ENCODE data around the gene WDR44. TPM values are rescaled to one million over a fixed set of nuclear protein-coding genes. Genes with fewer than 3 reads are reported as not detected.

WDR44 gene
- total RNA-seq, 1 donor from 2014 or later, result 31.1 TPM

DNA sequence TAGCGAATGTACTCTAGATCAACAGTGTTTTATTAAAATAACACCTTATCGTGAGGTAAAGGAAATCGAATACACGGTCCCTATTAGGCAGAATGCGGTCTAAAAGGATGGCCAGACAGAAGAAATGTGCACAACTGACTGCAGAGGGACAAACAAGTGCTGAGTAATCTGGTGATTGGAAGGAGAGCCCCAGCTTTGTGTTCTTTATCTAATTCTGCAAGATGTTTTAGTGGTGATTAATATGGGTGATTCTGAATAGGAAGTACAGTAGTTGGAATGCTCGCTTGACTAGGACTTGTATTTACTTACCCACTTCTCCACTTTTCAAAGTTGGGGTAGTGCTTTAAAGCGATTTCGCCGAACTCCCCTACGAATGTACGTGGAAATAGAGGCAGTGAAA is 1.2 kb downstream of the WDR44 start:
- no peak for DNase-seq (ENCODE audit: extremely low spot score, unreplicated experiment)

DNA sequence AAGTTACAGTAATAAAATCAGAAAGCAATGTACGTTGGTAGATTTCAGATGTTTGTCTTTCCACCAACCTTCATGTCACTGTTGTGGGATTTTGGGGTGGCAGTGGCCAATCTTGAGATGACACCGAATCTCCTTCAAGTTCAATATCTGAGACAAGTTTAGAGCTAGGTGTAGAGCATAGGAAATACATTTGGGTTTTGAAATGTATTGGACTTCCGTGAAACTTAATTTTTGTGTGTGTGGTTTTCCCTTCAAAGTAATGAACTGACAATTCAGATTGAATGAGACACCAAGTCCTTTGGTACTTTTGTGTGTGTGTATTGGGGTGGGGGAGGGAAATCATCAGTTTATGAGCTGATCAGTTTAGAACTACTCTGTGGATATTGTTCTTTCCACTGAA is 1.8 kb downstream of the WDR44 start:
- H3K27ac Mint-ChIP-seq (ENCODE audit: unreplicated experiment), result peak overlapping the region; percentile 100
- no peaks in the 10 kb centered on the region for H3K27me3 Mint-ChIP-seq (ENCODE audit: unreplicated experiment)
- TF ChIP-seq, protein P1, sequence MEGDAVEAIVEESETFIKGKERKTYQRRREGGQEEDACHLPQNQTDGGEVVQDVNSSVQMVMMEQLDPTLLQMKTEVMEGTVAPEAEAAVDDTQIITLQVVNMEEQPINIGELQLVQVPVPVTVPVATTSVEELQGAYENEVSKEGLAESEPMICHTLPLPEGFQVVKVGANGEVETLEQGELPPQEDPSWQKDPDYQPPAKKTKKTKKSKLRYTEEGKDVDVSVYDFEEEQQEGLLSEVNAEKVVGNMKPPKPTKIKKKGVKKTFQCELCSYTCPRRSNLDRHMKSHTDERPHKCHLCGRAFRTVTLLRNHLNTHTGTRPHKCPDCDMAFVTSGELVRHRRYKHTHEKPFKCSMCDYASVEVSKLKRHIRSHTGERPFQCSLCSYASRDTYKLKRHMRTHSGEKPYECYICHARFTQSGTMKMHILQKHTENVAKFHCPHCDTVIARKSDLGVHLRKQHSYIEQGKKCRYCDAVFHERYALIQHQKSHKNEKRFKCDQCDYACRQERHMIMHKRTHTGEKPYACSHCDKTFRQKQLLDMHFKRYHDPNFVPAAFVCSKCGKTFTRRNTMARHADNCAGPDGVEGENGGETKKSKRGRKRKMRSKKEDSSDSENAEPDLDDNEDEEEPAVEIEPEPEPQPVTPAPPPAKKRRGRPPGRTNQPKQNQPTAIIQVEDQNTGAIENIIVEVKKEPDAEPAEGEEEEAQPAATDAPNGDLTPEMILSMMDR (IDR thresholded peaks at IDR 0.05), result no peak
- DNase-seq (ENCODE audit: extremely low spot score, unreplicated experiment), result no peak
- H3K4me3 Mint-ChIP-seq (ENCODE audit: unreplicated experiment), result peak overlapping the region; percentile 100
- peaks cover 51% of the 10 kb centered on the region for H3K4me1 Mint-ChIP-seq (ENCODE audit: unreplicated experiment)
- no peaks in the 10 kb centered on the region for H3K36me3 Mint-ChIP-seq (ENCODE audit: unreplicated experiment)
- no peaks in the 10 kb centered on the region for H3K9me3 Mint-ChIP-seq (ENCODE audit: unreplicated experiment)

More for the DNA sequence above, 1.2 kb downstream of the WDR44 start:
- TF ChIP-seq, protein P1 (IDR thresholded peaks at IDR 0.05), result no peak
- Mint-ChIP-seq H3K4me1 (ENCODE audit: unreplicated experiment) (peaks cover 47% of the 10 kb centered on the region), H3K27ac (ENCODE audit: unreplicated experiment) (peak overlapping the region; percentile 100), H3K36me3 (ENCODE audit: unreplicated experiment) (no peaks in the 10 kb centered on the region), H3K9me3 (ENCODE audit: unreplicated experiment) (no peaks in the 10 kb centered on the region), H3K4me3 (ENCODE audit: unreplicated experiment) (peak overlapping the region; percentile 100), H3K27me3 (ENCODE audit: unreplicated experiment) (no peaks in the 10 kb centered on the region)

DNA sequence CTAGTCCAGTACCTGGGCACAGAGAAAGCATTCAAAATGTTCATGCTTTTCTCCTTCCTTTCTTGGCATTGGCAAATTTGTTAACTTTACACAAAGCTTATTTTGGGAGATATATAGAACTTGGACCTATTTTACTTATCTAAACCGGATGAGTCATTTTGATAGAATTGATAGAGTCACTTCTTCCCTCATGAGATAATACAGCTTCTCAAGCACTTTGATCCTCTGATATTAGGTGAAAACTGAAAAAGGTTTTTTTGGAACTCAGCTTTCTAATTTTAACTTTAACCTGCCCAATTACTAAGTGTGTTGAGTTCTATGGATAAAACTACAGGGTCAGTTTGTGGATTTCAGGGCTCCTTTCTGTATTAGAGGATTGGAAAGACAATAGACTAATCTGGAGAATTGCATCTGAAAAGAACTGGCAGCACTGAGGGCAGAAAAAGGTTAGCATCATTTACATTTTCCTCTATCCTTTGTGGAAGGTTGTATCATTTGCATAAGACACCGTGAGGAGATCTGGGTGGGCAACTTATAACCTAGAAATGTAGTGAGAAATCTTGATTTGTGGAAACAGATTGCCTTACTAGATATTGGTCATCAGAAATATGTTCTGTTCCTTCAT is 2.4 kb downstream of the WDR44 start:
- H3K27me3 Mint-ChIP-seq (ENCODE audit: unreplicated experiment), result no peaks in the 10 kb centered on the region
- H3K4me3 Mint-ChIP-seq (ENCODE audit: unreplicated experiment), result peak overlapping the region; percentile 100
- H3K9me3 Mint-ChIP-seq (ENCODE audit: unreplicated experiment), result no peaks in the 10 kb centered on the region
- no peaks in the 10 kb centered on the region for H3K36me3 Mint-ChIP-seq (ENCODE audit: unreplicated experiment)
- H3K27ac Mint-ChIP-seq (ENCODE audit: unreplicated experiment), result peak overlapping the region; percentile 100
- DNase-seq (ENCODE audit: extremely low spot score, unreplicated experiment), result no peak
- TF ChIP-seq, protein P1 (IDR thresholded peaks at IDR 0.05), result no peak
- peaks cover 55% of the 10 kb centered on the region for H3K4me1 Mint-ChIP-seq (ENCODE audit: unreplicated experiment)

DNA sequence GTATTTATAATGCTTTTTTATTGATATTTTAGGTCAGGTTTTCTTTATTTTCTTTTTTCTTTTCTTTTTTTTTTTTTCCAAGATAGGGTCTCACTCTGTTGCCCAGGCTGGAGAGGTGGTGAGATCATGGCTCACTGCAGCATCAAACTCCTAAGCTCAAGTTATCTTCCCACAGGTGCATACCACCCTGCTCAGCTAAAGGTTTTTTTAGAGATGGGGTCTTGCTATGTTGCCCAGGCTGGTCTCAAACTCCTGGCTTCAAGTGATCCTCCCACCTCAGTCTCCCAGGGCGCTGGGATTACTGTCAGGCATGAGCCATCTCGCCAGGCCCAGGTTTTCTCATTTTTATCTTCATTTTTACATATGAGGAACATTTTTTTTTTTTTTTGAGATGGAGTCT is 3.3 kb downstream of the WDR44 start:
- Mint-ChIP-seq H3K27ac (ENCODE audit: unreplicated experiment) (no peak overlapping the region), H3K4me3 (ENCODE audit: unreplicated experiment) (no peak overlapping the region), H3K27me3 (ENCODE audit: unreplicated experiment) (no peaks in the 10 kb centered on the region), H3K36me3 (ENCODE audit: unreplicated experiment) (no peaks in the 10 kb centered on the region), H3K9me3 (ENCODE audit: unreplicated experiment) (no peaks in the 10 kb centered on the region), H3K4me1 (ENCODE audit: unreplicated experiment) (peaks cover 60% of the 10 kb centered on the region)
- TF ChIP-seq, protein P1 (IDR thresholded peaks at IDR 0.05), result no peak
- no peak for DNase-seq (ENCODE audit: extremely low spot score, unreplicated experiment)

DNA sequence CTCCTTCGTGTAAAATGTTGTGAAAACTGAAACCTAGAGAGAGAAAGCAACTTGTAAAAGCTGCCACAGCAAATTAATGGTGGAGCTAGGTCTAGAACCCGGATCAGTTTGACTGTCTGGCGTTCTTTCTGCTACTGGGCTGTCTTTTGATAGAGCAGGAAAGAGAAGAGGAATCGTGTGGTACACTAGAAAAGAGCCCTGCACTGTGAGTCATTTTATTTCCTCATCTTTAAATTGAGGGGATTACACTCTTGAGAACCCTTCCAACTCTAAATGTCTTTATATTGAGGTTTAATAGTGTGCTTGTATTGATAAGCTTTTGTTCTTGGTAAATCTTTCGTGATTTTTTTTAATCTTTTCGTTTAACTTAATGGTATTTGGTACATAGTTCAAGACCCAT is 4.3 kb downstream of the WDR44 start:
- no peaks in the 10 kb centered on the region for H3K9me3 Mint-ChIP-seq (ENCODE audit: unreplicated experiment)

More for the DNA sequence above, 4.3 kb downstream of the WDR44 start:
- Mint-ChIP-seq H3K27me3 (ENCODE audit: unreplicated experiment) (no peaks in the 10 kb centered on the region), H3K36me3 (ENCODE audit: unreplicated experiment) (no peaks in the 10 kb centered on the region), H3K4me3 (ENCODE audit: unreplicated experiment) (peak overlapping the region; percentile 61), H3K4me1 (ENCODE audit: unreplicated experiment) (peaks cover 62% of the 10 kb centered on the region), H3K27ac (ENCODE audit: unreplicated experiment) (peak overlapping the region; percentile 82)
- DNase-seq (ENCODE audit: extremely low spot score, unreplicated experiment), result no peak
- TF ChIP-seq, protein P1 (IDR thresholded peaks at IDR 0.05), result no peak
